GM06990 (cell line): ENCODE data around the gene MPP3.
"Not testable (repeated sequence)": the region's sequence is repeated elsewhere in the genome, so short reads cannot be mapped to it uniquely, and the experiment has no call there.

ENCODE experiments used
- DNase-seq: peaks from one replicate; pipeline ENCODE4 v3.0.0-alpha.2; 2011; ENCODE audit not compliant: insufficient read length; ENCODE audit errors: extremely low read depth
- H3K27me3 ChIP-seq: replicated peaks from 2 replicates; pipeline ENCODE4 v1.6.0; 2011; ENCODE audit warnings: low read length; ENCODE audit not compliant: control insufficient read depth, insufficient read depth
- H3K36me3 ChIP-seq: 2 replicates; pipeline ENCODE4 v1.5.1; 2011; ENCODE audit warnings: low read length; ENCODE audit not compliant: control insufficient read depth, insufficient read depth
- H3K4me3 ChIP-seq: replicated peaks from 2 replicates; pipeline ENCODE4 v1.5.1; 2011; ENCODE audit warnings: low read depth, mild to moderate bottlenecking, control low read depth, low read length
- CTCF ChIP-seq: IDR thresholded peaks from 2 replicates; pipeline ENCODE4 v1.5.1; 2011; ENCODE audit warnings: low read length, control low read depth, mild to moderate bottlenecking, inconsistent platforms; ENCODE audit not compliant: insufficient read depth, poor library complexity, severe bottlenecking

MPP3 gene

GRCh38 chr17:43844241-43844640, 11.3 kb upstream of the MPP3 start:
- TF ChIP-seq CTCF: no peak
- H3K27me3 ChIP-seq: no peaks in the 10 kb centered on the region; the same call in 1 of the 2 replicates
- no peak for DNase-seq
- H3K4me3 ChIP-seq: no peak overlapping the region
- no peaks in the 10 kb centered on the region for H3K36me3 ChIP-seq

GRCh38 chr17:43842975-43843325, 10.0 kb upstream of the MPP3 start:
- H3K4me3 ChIP-seq: no peak overlapping the region
- DNase-seq: no peak
- H3K36me3 ChIP-seq: no peaks in the 10 kb centered on the region
- no peaks in the 10 kb centered on the region for H3K27me3 ChIP-seq
- no peak for TF ChIP-seq CTCF

GRCh38 chr17:43842091-43842974, 9.4 kb upstream of the MPP3 start:
- not testable (repeated sequence) for H3K27me3 ChIP-seq, H3K36me3 ChIP-seq, H3K4me3 ChIP-seq, DNase-seq

GRCh38 chr17:43841282-43841681, 8.3 kb upstream of the MPP3 start:
- H3K4me3 ChIP-seq: no peak overlapping the region
- DNase-seq: no peak
- TF ChIP-seq CTCF: no peak
- H3K27me3 ChIP-seq: no peaks in the 10 kb centered on the region
- H3K36me3 ChIP-seq: no peaks in the 10 kb centered on the region

GRCh38 chr17:43840814-43841213, 7.9 kb upstream of the MPP3 start:
- H3K36me3 ChIP-seq: no peaks in the 10 kb centered on the region
- TF ChIP-seq CTCF: no peak
- H3K4me3 ChIP-seq: no peak overlapping the region
- no peaks in the 10 kb centered on the region for H3K27me3 ChIP-seq
- no peak for DNase-seq

- no peak for DNase-seq
- Histone ChIP-seq H3K4me3 (no peak overlapping the region), H3K27me3 (no peaks in the 10 kb centered on the region), H3K36me3 (no peaks in the 10 kb centered on the region)
- TF ChIP-seq CTCF: no peak
These were observed 6.7 kb upstream of the MPP3 start for GRCh38 chr17:43839670-43840108.
